HL-60 (cell line): Measurements from ENCODE around the gene HYOU1.

ENCODE experiments used
- DNase-seq, 2 experiments: peaks; one replicate each; pipeline ENCODE4 v3.0.0-alpha.2; 2010 to 2020; ENCODE audit warnings: low read depth in 1 of 2, low spot score in 1 of 2
- H3K27ac ChIP-seq: fragments of 250-450 bp; sonication (Bioruptor Pico); replicated peaks from 2 replicates; pipeline ENCODE4 v1.5.1; 2020; ENCODE audit warnings: mild to moderate bottlenecking, moderate library complexity
- H3K27me3 ChIP-seq: fragments of 250-450 bp; sonication (Bioruptor Pico); 2 replicates; pipeline ENCODE4 v1.5.1; 2021; ENCODE audit warnings: mild to moderate bottlenecking, moderate library complexity; ENCODE audit not compliant: insufficient read depth, poor library complexity, severe bottlenecking
- H3K4me3 ChIP-seq: replicated peaks from 2 replicates; pipeline ENCODE4 v1.5.1; 2011; ENCODE audit warnings: mild to moderate bottlenecking, control low read depth, low read length; ENCODE audit not compliant: insufficient read depth
- CTCF ChIP-seq: IDR thresholded peaks from one replicate; pipeline ENCODE4 v1.5.1; 2011; ENCODE audit warnings: low read length, control low read depth, inconsistent platforms; ENCODE audit not compliant: insufficient read depth
- GABPA ChIP-seq: IDR thresholded peaks from 2 replicates; pipeline ENCODE4 v1.6.1; 2012; ENCODE audit warnings: low read depth
- POLR2AphosphoS5 ChIP-seq: IDR thresholded peaks from 2 replicates; pipeline ENCODE4 v1.6.1; 2012; ENCODE audit warnings: low read depth
- REST ChIP-seq: IDR thresholded peaks from 2 replicates; pipeline ENCODE4 v1.6.1; 2012; ENCODE audit warnings: low read depth; ENCODE audit not compliant: insufficient replicate concordance
- SPI1 ChIP-seq: IDR thresholded peaks from 2 replicates; pipeline ENCODE4 v1.6.1; 2012; ENCODE audit warnings: low read depth, mild to moderate bottlenecking, borderline replicate concordance

The HYOU1 gene

DNA sequence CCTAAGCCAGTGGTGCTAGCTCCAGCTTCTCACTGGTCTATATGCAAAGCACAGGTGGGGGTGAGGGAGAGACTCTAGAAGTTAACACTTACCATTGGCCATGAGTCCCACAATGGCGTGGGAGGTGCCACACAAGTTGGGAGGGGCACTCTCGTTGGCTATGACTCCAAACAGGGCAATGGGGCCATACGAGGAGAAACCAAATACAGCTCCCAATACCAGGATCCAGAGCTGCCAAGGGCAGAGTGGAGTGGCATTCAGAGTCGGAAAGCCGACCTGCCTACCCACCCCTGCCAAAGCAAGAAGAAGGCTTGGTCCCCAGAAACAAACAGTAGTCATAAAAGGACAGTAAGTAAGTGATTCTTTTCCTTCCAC lies 31.9 kb downstream of the HYOU1 start:
- Histone ChIP-seq H3K27ac (no peak overlapping the region), H3K27me3 (no peaks in the 10 kb centered on the region), H3K4me3 (no peak overlapping the region)
- TF ChIP-seq REST (no peak), POLR2AphosphoS5 (no peak), GABPA (no peak), CTCF (no peak), SPI1 (no peak)
- no peak for DNase-seq

- DNase-seq = no peak
Measured at GRCh38 chr11:119024430-119025098, 32.4 kb downstream of the HYOU1 start.

DNA sequence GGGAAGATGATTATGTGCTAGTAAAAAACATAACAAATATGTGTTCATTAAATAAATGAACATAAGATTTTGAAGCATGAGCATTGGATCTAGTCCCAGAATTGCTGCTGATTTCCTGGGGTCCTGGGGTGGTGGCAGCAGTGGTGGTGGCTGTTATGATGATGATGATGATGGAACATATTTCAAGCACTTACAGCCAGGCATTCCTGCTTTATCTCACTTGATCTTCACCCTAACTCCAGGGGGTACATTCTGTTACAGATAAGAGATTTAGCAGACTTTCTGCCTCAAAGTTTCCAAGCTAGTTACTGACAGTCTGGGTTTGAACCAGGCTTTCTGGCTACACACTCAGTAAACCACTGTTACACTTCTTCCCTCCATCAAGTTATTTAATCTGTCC lies 33.3 kb downstream of the HYOU1 start:
- no peak overlapping the region for H3K4me3 ChIP-seq
- TF ChIP-seq CTCF = no peak
- TF ChIP-seq REST = no peak
- TF ChIP-seq GABPA = no peak
- no peak for TF ChIP-seq SPI1
- TF ChIP-seq POLR2AphosphoS5 = no peak
- H3K27ac ChIP-seq = no peak overlapping the region
- no peak for DNase-seq
- no peaks in the 10 kb centered on the region for H3K27me3 ChIP-seq

More at GRCh38 chr11:119024430-119025098, 32.4 kb downstream of the HYOU1 start:
- H3K27me3 ChIP-seq = no peaks in the 10 kb centered on the region
- TF ChIP-seq REST (no peak), GABPA (no peak)
- no peak overlapping the region for H3K27ac ChIP-seq
- no peak overlapping the region for H3K4me3 ChIP-seq
